Activated naive CD4-positive, alpha-beta T cell treated with anti-CD3 and anti-CD28 coated beads for 36 hours (primary cell): Measurements from ENCODE around the gene GPR173. TPM values are rescaled to one million over a fixed set of nuclear protein-coding genes. Genes with fewer than 3 reads are reported as not detected.

Source experiments
- CTCF ChIA-PET: fragments of 350-600 bp; sonication (Branson Sonifier 250); formaldehyde crosslinking; loops from one replicate; lab custom pipeline; 2021; ENCODE audit warnings: antibody characterized with exemption; lab: Charles Lee
- DNase-seq: peaks from one replicate; pipeline ENCODE4 v3.0.0-alpha.2; 2020
- H3K27ac Mint-ChIP-seq: one replicate; pipeline ENCODE4 v1.8.0; 2021; ENCODE audit warnings: mild to moderate bottlenecking, mixed read lengths
- H3K27me3 Mint-ChIP-seq: one replicate; pipeline ENCODE4 v1.8.0; 2021; ENCODE audit warnings: low read depth, mixed read lengths
- H3K36me3 Mint-ChIP-seq: one replicate; pipeline ENCODE4 v1.8.0; 2021; ENCODE audit warnings: low read depth, mixed read lengths
- H3K4me1 Mint-ChIP-seq: one replicate; pipeline ENCODE4 v1.8.0; 2021; ENCODE audit warnings: low read depth, mixed read lengths
- H3K4me3 Mint-ChIP-seq: one replicate; pipeline ENCODE4 v1.8.0; 2021; ENCODE audit warnings: mild to moderate bottlenecking, moderate library complexity, mixed read lengths
- H3K9me3 Mint-ChIP-seq: one replicate; pipeline ENCODE4 v1.8.0; 2021; ENCODE audit warnings: mixed read lengths
- intact Hi-C: fragments of 100-400 bp; cut with micrococcal nuclease; formaldehyde crosslinking; loops from one replicate; pipeline ENCODE4 v1.15.1; 2023
- total RNA-seq, 2 experiments: library from RNA; stranded (reverse); gene quantifications; one replicate each; pipeline ENCODE4 v1.2.3, GENCODE V29; 2021

Gene GPR173
- total RNA-seq, 2 experiments from 2014 or later, result 0.05 TPM; not detected in 1

GRCh38 chrX:53072418-53073114, 24.0 kb downstream of the GPR173 start:
- CTCF ChIA-PET, result interaction anchor here (0.8 to 5.8 kb wide), 7 partner anchors 9 to 153 kb away, joined by 3 to 30 read pairs (median 6); partner anchors contain the start of gene TSPYL2
- Mint-ChIP-seq H3K27ac (peak overlapping the region; percentile 90), H3K36me3 (no peaks in the 10 kb centered on the region), H3K4me3 (peak overlapping the region; percentile 85), H3K9me3 (no peaks in the 10 kb centered on the region), H3K4me1 (peaks cover 12% of the 10 kb centered on the region), H3K27me3 (no peaks in the 10 kb centered on the region)
- DNase-seq, result no peak
- intact Hi-C loops, result no loop called here

GRCh38 chrX:53073115-53073586, 24.6 kb downstream of the GPR173 start:
- Mint-ChIP-seq H3K27me3 (no peaks in the 10 kb centered on the region), H3K36me3 (no peaks in the 10 kb centered on the region), H3K9me3 (no peaks in the 10 kb centered on the region), H3K27ac (peak overlapping the region; percentile 48), H3K4me3 (no peak overlapping the region), H3K4me1 (peaks cover 12% of the 10 kb centered on the region)
- CTCF ChIA-PET, result interaction anchor here (1.6 to 5.8 kb wide), 2 partner anchors 8 to 17 kb away, joined by 10 to 30 read pairs; partner anchors contain the start of gene TSPYL2
- intact Hi-C loops, result no loop called here
- no peak for DNase-seq

GRCh38 chrX:53075011-53075410, 26.4 kb downstream of the GPR173 start:
- Mint-ChIP-seq H3K36me3 (no peaks in the 10 kb centered on the region), H3K4me1 (peaks cover 12% of the 10 kb centered on the region), H3K27me3 (no peaks in the 10 kb centered on the region), H3K4me3 (no peak overlapping the region), H3K27ac (no peak overlapping the region), H3K9me3 (no peaks in the 10 kb centered on the region)
- DNase-seq, result no peak
- intact Hi-C loops, result no loop called here
- CTCF ChIA-PET, result no interaction called here

- intact Hi-C loops, result no loop called here
- Mint-ChIP-seq H3K27me3 (no peaks in the 10 kb centered on the region), H3K27ac (no peak overlapping the region), H3K4me3 (no peak overlapping the region), H3K4me1 (peaks cover 18% of the 10 kb centered on the region), H3K9me3 (no peaks in the 10 kb centered on the region), H3K36me3 (no peaks in the 10 kb centered on the region)
- CTCF ChIA-PET, result no interaction called here
- DNase-seq, result no peak
These were observed 28.1 kb downstream of the GPR173 start for GRCh38 chrX:53076671-53077070.

- intact Hi-C loops, result no loop called here
- no peak overlapping the region for H3K27ac Mint-ChIP-seq
- CTCF ChIA-PET, result interaction anchor here (0.5 to 1.1 kb wide), 2 partner anchors 11 to 58 kb away, joined by 3 read pairs; no protein-coding TSS in a partner anchor
- no peaks in the 10 kb centered on the region for H3K36me3 Mint-ChIP-seq
- no peaks in the 10 kb centered on the region for H3K9me3 Mint-ChIP-seq
- DNase-seq, result no peak
- no peak overlapping the region for H3K4me3 Mint-ChIP-seq
- H3K4me1 Mint-ChIP-seq, result peaks cover 12% of the 10 kb centered on the region
- H3K27me3 Mint-ChIP-seq, result no peaks in the 10 kb centered on the region
These were observed 28.9 kb downstream of the GPR173 start for GRCh38 chrX:53077207-53078197.

- H3K27ac Mint-ChIP-seq, result no peak overlapping the region
- CTCF ChIA-PET, result interaction anchor here (1.1 kb wide), 1 partner anchor 10 kb away, joined by 3 read pairs; no protein-coding TSS in a partner anchor
- DNase-seq, result no peak
- peaks cover 12% of the 10 kb centered on the region for H3K36me3 Mint-ChIP-seq
- no peaks in the 10 kb centered on the region for H3K9me3 Mint-ChIP-seq
- intact Hi-C loops, result no loop called here
- H3K4me3 Mint-ChIP-seq, result no peak overlapping the region
- peaks cover 21% of the 10 kb centered on the region for H3K4me1 Mint-ChIP-seq
- no peaks in the 10 kb centered on the region for H3K27me3 Mint-ChIP-seq
These were observed 30.4 kb downstream of the GPR173 start for GRCh38 chrX:53078943-53079342.

GRCh38 chrX:53080628-53081580, 32.3 kb downstream of the GPR173 start:
- CTCF ChIA-PET, result interaction anchor here (2.0 kb wide), 1 partner anchor 9 kb away, joined by 10 read pairs; no protein-coding TSS in a partner anchor
- Mint-ChIP-seq H3K27ac (peak overlapping the region; percentile 93), H3K4me1 (peaks cover 36% of the 10 kb centered on the region), H3K27me3 (no peaks in the 10 kb centered on the region), H3K4me3 (peak overlapping the region; percentile 80), H3K36me3 (peaks cover 28% of the 10 kb centered on the region), H3K9me3 (no peaks in the 10 kb centered on the region)
- peak; percentile 42 for DNase-seq
- intact Hi-C loops, result loop anchor here (10.0 kb wide), 2 partner anchors 634 to 1186 kb away; partner anchors contain the start of gene MAGED1

GRCh38 chrX:53081925-53082772, 33.6 kb downstream of the GPR173 start, which contains the start of gene TSPYL2:
TSS of gene TSPYL2 (plus strand) at chrX:53082367. CDS start at chrX:53082499, 132 bp downstream.
- peak within 1 kb of the TSS; percentile 90 for H3K4me3 Mint-ChIP-seq
- no peaks in the 10 kb centered on the region for H3K27me3 Mint-ChIP-seq
- peak within 1 kb of the TSS; percentile 94 for H3K27ac Mint-ChIP-seq
- no peaks in the 10 kb centered on the region for H3K9me3 Mint-ChIP-seq
- H3K4me1 Mint-ChIP-seq, result peaks cover 48% of the 10 kb centered on the region
- peaks cover 30% of the 10 kb centered on the region for H3K36me3 Mint-ChIP-seq
- intact Hi-C loops, result loop anchor here (1.0 to 10.0 kb wide), 5 partner anchors 11 to 1187 kb away; partner anchors contain the start of genes MAGED1 and PHF8
- peak; percentile 93 for DNase-seq
- CTCF ChIA-PET, result interaction anchor here (0.7 to 2.0 kb wide), 2 partner anchors 10 to 12 kb away, joined by 3 to 10 read pairs; partner anchors contain the start of gene KANTR

- CTCF ChIA-PET, result no interaction called here
- Mint-ChIP-seq H3K27me3 (no peaks in the 10 kb centered on the region), H3K4me3 (peak overlapping the region; percentile 90), H3K27ac (peak overlapping the region; percentile 85), H3K4me1 (peaks cover 56% of the 10 kb centered on the region), H3K36me3 (peaks cover 31% of the 10 kb centered on the region), H3K9me3 (no peaks in the 10 kb centered on the region)
- intact Hi-C loops, result loop anchor here (1.0 to 10.0 kb wide), 5 partner anchors 10 to 1188 kb away; partner anchors contain the start of genes MAGED1 and PHF8
- DNase-seq, result no peak
These were observed 34.4 kb downstream of the GPR173 start for GRCh38 chrX:53082773-53083616.
